GM12878 (cell line): ENCODE data around the gene ASB8. TPM values are rescaled to one million over a fixed set of nuclear protein-coding genes. Genes with fewer than 3 reads are reported as not detected.

ENCODE experiments used
- ATAC-seq: fragments of 200-7000 bp; cut with Tn5 transposase; 3 replicates; pipeline ENCODE4 v1.9.1; 2020; ENCODE audit warnings: mild to moderate bottlenecking, moderate library complexity
- BruUV-seq: library from RNA; stranded (reverse); fragments of 400-500 nt; replicated peaks from 2 replicates; lab custom pipeline; 2021; lab: Mats Ljungman, UMichigan
- CTCF ChIA-PET: fragments of 300-600 bp; sonication (Branson Sonifier 250); formaldehyde crosslinking; extraction: SDS; loops from one replicate; lab custom pipeline; 2021; ENCODE audit warnings: inconsistent platforms; lab: Yijun Ruan, JAX
- POLR2A ChIA-PET: fragments of 350-600 bp; formaldehyde crosslinking; extraction: SDS; loops from one replicate; lab custom pipeline; 2021; ENCODE audit warnings: inconsistent platforms; lab: Charles Lee
- RAD21 ChIA-PET: fragments of 300-600 bp; sonication (Branson Sonifier 250); formaldehyde crosslinking; loops from one replicate; lab custom pipeline; 2023; ENCODE audit warnings: antibody characterized with exemption; ENCODE audit not compliant: unreplicated experiment; lab: Charles Lee
- SMC1A ChIA-PET: fragments of 300-600 bp; sonication (Branson Sonifier 250); formaldehyde crosslinking; loops from one replicate; lab custom pipeline; 2023; ENCODE audit not compliant: unreplicated experiment, uncharacterized antibody; lab: Charles Lee
- DNase-seq: peaks from one replicate; pipeline ENCODE4 v3.0.0-alpha.2; 2011; ENCODE audit warnings: low read depth, low spot score
- FAIRE-seq: peaks from 3 replicates; lab custom pipeline; 2011; peaks lifted over from hg19 to GRCh38; lab: Jason Lieb, UNC
- H2AFZ ChIP-seq: 2 replicates; pipeline ENCODE4 v1.6.0; 2011; ENCODE audit warnings: low read depth, low read length, control low read depth; ENCODE audit not compliant: control insufficient read depth
- H3K27ac ChIP-seq: 2 replicates; pipeline ENCODE4 v1.5.1; 2011; ENCODE audit warnings: control low read depth; ENCODE audit not compliant: control insufficient read depth, insufficient read depth
- H3K27me3 ChIP-seq, 2 experiments: replicated peaks in 1 of 2; 2 replicates each; pipeline versions ENCODE4 v1.6.0 to v1.6.1; 2011; ENCODE audit warnings: low read length in 1 of 2; ENCODE audit not compliant: control insufficient read depth in 2 of 2, insufficient read depth in 2 of 2
- H3K36me3 ChIP-seq, 2 experiments: 2 replicates each; pipeline ENCODE4 v1.5.1; 2011; ENCODE audit warnings: low read length in 1 of 2; ENCODE audit not compliant: control insufficient read depth in 2 of 2, insufficient read depth in 2 of 2
- H3K4me1 ChIP-seq: 2 replicates; pipeline ENCODE4 v1.6.1; 2011; ENCODE audit warnings: mild to moderate bottlenecking, low read length, moderate library complexity, mixed read lengths; ENCODE audit not compliant: control insufficient read depth, insufficient read depth
- H3K4me2 ChIP-seq: 2 replicates; pipeline ENCODE4 v1.6.0; 2011; ENCODE audit warnings: control low read depth; ENCODE audit not compliant: control insufficient read depth, insufficient read depth
- H3K4me3 ChIP-seq: fragments of 200-600 bp; sonication (generic); 2 replicates; pipeline ENCODE4 v1.5.1; 2016
- H3K79me2 ChIP-seq: 2 replicates; pipeline ENCODE4 v1.6.0; 2011; ENCODE audit warnings: low read length; ENCODE audit not compliant: control insufficient read depth, insufficient read depth
- H3K9ac ChIP-seq: 2 replicates; pipeline ENCODE4 v1.8.0; 2011; ENCODE audit warnings: low read length, control low read depth, mixed read lengths; ENCODE audit not compliant: control insufficient read depth, insufficient read depth
- H3K9me3 ChIP-seq: replicated peaks from 3 replicates; pipeline ENCODE4 v1.5.1; 2011; ENCODE audit warnings: mild to moderate bottlenecking, low read length; ENCODE audit not compliant: control insufficient read depth, insufficient read depth
- H4K20me1 ChIP-seq: 2 replicates; pipeline ENCODE4 v1.6.0; 2011; ENCODE audit not compliant: control insufficient read depth, insufficient read depth
- CREB1 ChIP-seq: IDR thresholded peaks from 2 replicates; pipeline ENCODE4 v1.6.1; 2012; ENCODE audit warnings: low read depth, mild to moderate bottlenecking, inconsistent platforms
- HDAC6 ChIP-seq: fragments of 200-600 bp; sonication (generic); IDR thresholded peaks from one replicate; pipeline ENCODE4 v1.8.0; 2017; ENCODE audit warnings: antibody characterized with exemption; ENCODE audit not compliant: unreplicated experiment
- LARP7 ChIP-seq: fragments of 450-650 bp; IDR thresholded peaks from 2 replicates; pipeline ENCODE4 v1.6.1; 2017; ENCODE audit warnings: mild to moderate bottlenecking
- MYC ChIP-seq: IDR thresholded peaks from 2 replicates; pipeline ENCODE4 v1.6.1; 2011; ENCODE audit warnings: mild to moderate bottlenecking, low read length, moderate library complexity, inconsistent platforms; ENCODE audit not compliant: insufficient read depth, insufficient replicate concordance, insufficient read length, severe bottlenecking
- NFXL1 ChIP-seq: fragments of 450-650 bp; IDR thresholded peaks from 2 replicates; pipeline ENCODE4 v1.6.1; 2017; ENCODE audit warnings: antibody characterized with exemption, mild to moderate bottlenecking, borderline replicate concordance
- NR2F1 ChIP-seq: fragments of 450-650 bp; conservative IDR thresholded peaks from 2 replicates; pipeline ENCODE4 v1.6.1; 2017; ENCODE audit warnings: mild to moderate bottlenecking
- RFX5 ChIP-seq: IDR thresholded peaks from 2 replicates; pipeline ENCODE4 v1.6.1; 2011; ENCODE audit warnings: low read depth, low read length, improper control_type of control experiment
- SMC3 ChIP-seq: IDR thresholded peaks from 2 replicates; pipeline ENCODE4 v1.6.1; 2011; ENCODE audit warnings: low read length, improper control_type of control experiment, borderline replicate concordance
- SUPT20H ChIP-seq: IDR thresholded peaks from 2 replicates; pipeline ENCODE4 v1.6.1; 2011; ENCODE audit warnings: low read depth, mild to moderate bottlenecking, low read length, moderate library complexity, borderline replicate concordance; ENCODE audit not compliant: control insufficient read depth
- ZNF24 ChIP-seq: fragments of 450-650 bp; IDR thresholded peaks from 2 replicates; pipeline ENCODE4 v1.6.1; 2017; ENCODE audit warnings: antibody characterized with exemption, mild to moderate bottlenecking
- ZNF274 ChIP-seq: IDR thresholded peaks from one replicate; pipeline ENCODE4 v1.8.0; 2011; ENCODE audit not compliant: insufficient read length, insufficient read depth
- ZZZ3 ChIP-seq: IDR thresholded peaks from 2 replicates; pipeline ENCODE4 v1.6.1; 2011; ENCODE audit warnings: low read depth; ENCODE audit not compliant: control insufficient read depth, insufficient read length
- WGBS: methylation state at CpG from one replicate; pipeline ENCODE4 v1.1.6; 2016; ENCODE audit warnings: low lambda C conversion rate; ENCODE audit not compliant: insufficient replicate concordance, insufficient coverage; ENCODE audit errors: missing lambda C conversion rate; 5-methylcytosine and 5-hydroxymethylcytosine counted together
- in situ Hi-C: fragments of 300-500 bp; cut with MboI; formaldehyde crosslinking; loops from 9 replicates; pipeline ENCODE4 v1.14.3; 2018; ENCODE audit warnings: mixed read lengths
- intact Hi-C: fragments of 100-400 bp; cut with micrococcal nuclease; formaldehyde crosslinking; loops from one replicate; pipeline ENCODE4 v1.14.2; 2022; ENCODE audit not compliant: unreplicated experiment
- polyA plus RNA-seq, 11 experiments: library from polyadenylated mRNA; depleted of rRNA in 4 of 11; unstranded in 6 of 11; stranded (reverse) in 5 of 11; fragments of >200 nt; fragmentation: Nextera tagmentation in 4 of 11; fragmentation: Illumina TruSeq in 1 of 11; extraction: Ambion mirVana in 4 of 11; extraction: Trizol in 1 of 11; gene quantifications; 1 replicate in 1 of 11; 2 replicates in 10 of 11; pipeline versions ENCODE4 v1.2.1 to v1.2.3, GENCODE V29; 2011 to 2016; ENCODE audit warnings: inconsistent platforms in 2 of 11, missing spikeins in 2 of 11, low read depth in 1 of 11
- total RNA-seq, 4 experiments: library from RNA; depleted of rRNA in 3 of 4; stranded (reverse); fragments of >200 nt in 3 of 4; fragmentation: Illumina TruSeq in 1 of 4; extraction: Trizol in 1 of 4; gene quantifications; 2 replicates each; pipeline versions ENCODE4 v1.2.1 to v1.2.3, GENCODE V29; 2013 to 2021
- TF ChIP-seq, protein P1 (sequence below): fragments of 450-650 bp; IDR thresholded peaks from 2 replicates; pipeline ENCODE4 v1.6.1; 2017; ENCODE audit warnings: antibody characterized with exemption, mild to moderate bottlenecking, moderate library complexity

ASB8 gene
- total and polyA plus RNA-seq, 10 of the 15 experiments (the other 5 are each of a cell fraction or from before 2014, with no cell fraction given): 23.7 to 48.0 (median 29.1) TPM

DNA sequence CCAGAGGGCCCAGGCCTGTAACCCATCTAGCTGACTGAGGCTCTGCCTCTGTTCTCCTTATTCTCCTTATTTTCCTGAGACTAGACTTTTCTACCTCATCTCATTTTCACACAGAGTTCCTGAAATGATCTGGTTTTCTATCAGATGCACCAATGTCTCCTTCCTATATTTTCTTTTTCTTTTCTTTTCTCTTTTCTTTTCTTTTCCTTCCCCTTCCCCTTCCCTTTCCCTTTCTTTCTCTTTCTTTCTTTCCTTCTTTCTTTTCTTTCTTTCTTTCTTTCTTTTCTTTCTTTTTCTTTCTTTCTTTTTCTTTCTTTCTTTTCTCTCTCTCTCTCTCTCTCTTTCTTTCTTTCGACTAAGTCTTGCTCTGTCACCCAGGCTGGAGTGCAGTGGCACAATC, 23.1 kb upstream of the ASB8 start (continued):
- no peak for TF ChIP-seq MYC
- no peak for TF ChIP-seq ZZZ3
- no peak for TF ChIP-seq CREB1
- TF ChIP-seq SUPT20H: no peak
- TF ChIP-seq ZNF24: no peak
- no peak for TF ChIP-seq SMC3
- TF ChIP-seq RFX5: no peak

DNA sequence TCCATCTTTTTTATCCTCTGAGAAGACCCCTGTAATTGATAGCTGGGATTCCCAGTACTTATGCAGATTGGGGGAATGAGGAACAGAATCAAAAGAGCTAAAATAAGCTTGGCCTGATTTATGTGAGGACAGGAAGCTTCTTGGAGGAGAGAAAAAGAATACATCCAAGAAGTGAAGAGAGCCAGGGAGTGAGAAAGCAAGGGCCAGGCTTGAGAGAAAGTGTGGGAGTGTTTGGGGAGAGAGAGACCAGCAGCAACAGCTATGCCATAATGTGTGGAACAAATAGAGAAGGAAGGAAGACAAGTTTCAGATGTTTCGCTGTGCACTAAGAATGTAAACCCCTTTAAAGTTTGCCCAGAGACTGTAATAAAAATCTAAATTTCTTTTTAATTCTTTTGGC, 22.2 kb upstream of the ASB8 start:
- Histone ChIP-seq H2AFZ (no peak overlapping the region), H3K4me2 (no peak overlapping the region), H3K9me3 (no peaks in the 10 kb centered on the region; the same call in 2 of the 3 replicates), H3K4me1 (peaks cover 5% of the 10 kb centered on the region; the same call in 1 of the 2 replicates), H3K27me3 (peaks cover 4 to 5% of the 10 kb centered on the region in 2 experiments), H3K9ac (no peak overlapping the region), H3K27ac (no peak overlapping the region), H3K4me3 (no peak overlapping the region), H4K20me1 (no peaks in the 10 kb centered on the region), H3K36me3 (no peaks in the 10 kb centered on the region), H3K79me2 (no peaks in the 10 kb centered on the region)
- ATAC-seq: no peak
- in situ Hi-C loops: no loop called here
- no peak for DNase-seq
- TF ChIP-seq HDAC6 (no peak), NR2F1 (no peak), LARP7 (no peak), NFXL1 (no peak), ZNF274 (no peak)
- TF ChIP-seq, protein P1, sequence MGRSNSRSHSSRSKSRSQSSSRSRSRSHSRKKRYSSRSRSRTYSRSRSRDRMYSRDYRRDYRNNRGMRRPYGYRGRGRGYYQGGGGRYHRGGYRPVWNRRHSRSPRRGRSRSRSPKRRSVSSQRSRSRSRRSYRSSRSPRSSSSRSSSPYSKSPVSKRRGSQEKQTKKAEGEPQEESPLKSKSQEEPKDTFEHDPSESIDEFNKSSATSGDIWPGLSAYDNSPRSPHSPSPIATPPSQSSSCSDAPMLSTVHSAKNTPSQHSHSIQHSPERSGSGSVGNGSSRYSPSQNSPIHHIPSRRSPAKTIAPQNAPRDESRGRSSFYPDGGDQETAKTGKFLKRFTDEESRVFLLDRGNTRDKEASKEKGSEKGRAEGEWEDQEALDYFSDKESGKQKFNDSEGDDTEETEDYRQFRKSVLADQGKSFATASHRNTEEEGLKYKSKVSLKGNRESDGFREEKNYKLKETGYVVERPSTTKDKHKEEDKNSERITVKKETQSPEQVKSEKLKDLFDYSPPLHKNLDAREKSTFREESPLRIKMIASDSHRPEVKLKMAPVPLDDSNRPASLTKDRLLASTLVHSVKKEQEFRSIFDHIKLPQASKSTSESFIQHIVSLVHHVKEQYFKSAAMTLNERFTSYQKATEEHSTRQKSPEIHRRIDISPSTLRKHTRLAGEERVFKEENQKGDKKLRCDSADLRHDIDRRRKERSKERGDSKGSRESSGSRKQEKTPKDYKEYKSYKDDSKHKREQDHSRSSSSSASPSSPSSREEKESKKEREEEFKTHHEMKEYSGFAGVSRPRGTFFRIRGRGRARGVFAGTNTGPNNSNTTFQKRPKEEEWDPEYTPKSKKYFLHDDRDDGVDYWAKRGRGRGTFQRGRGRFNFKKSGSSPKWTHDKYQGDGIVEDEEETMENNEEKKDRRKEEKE: no peak
- BruUV-seq: no TSS peak
- ChIA-PET RAD21 (no interaction called here), POLR2A (no interaction called here), SMC1A (interaction anchor here (1.1 kb wide), 1 partner anchor 10 kb away, joined by 4 read pairs; no protein-coding TSS in a partner anchor), CTCF (interaction anchor here (0.8 to 1.8 kb wide), 5 partner anchors 10 to 21 kb away, joined by 3 to 10 read pairs (median 3); no protein-coding TSS in a partner anchor)
- 0% methylated on average over 1 of the region's 1 CpG for WGBS
- FAIRE-seq: no peak
- intact Hi-C loops: no loop called here
